ENCODE measurements around the gene CEBPG. TPM values are rescaled to one million over a fixed set of nuclear protein-coding genes. Genes with fewer than 3 reads are reported as not detected.

The CEBPG gene
- total RNA-seq, 1 experiment from 2014 or later = 33.4 TPM

GRCh38 chr19:33366127-33366526 is 7.4 kb upstream of the CEBPG start:
- BruUV-seq (replicated peaks) = no TSS peak
- CTCF ChIA-PET = no interaction called here

DNA sequence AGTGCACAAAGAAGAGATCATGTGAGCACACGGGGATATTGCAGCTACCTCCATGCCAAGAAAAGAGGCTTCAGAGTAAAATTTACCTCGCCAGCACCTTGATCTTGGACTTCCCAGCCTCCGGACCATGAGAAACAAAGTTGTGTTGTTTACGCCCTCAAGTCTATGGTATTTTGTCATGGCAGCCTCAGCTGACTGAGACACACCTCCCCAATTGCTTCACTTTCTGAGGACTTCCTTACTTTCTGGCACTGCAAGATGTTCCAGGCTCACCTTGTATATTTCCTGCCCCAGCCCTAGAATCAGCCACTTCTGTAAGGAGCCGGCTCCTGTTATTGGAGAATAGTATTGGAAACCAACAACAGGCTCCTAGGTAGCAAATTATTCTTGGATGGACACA is 6.6 kb upstream of the CEBPG start:
- no peaks in the 10 kb centered on the region for H3K79me2 ChIP-seq (ENCODE audit: low read depth)
- H4K20me1 ChIP-seq (ENCODE audit: insufficient read depth) = no peaks in the 10 kb centered on the region
- no peak overlapping the region for H3K4me2 ChIP-seq
- peaks cover 23% of the 10 kb centered on the region; the same call in 1 of the 2 replicates for H3K27me3 ChIP-seq (ENCODE audit: insufficient read depth, low read depth)
- ChIA-PET CTCF (interaction anchor here (0.6 kb wide), 1 partner anchor 25 kb away, joined by 4 read pairs; no protein-coding TSS in a partner anchor), POLR2A (ENCODE audit: unreplicated experiment) (no interaction called here)
- TF ChIP-seq, protein P1, sequence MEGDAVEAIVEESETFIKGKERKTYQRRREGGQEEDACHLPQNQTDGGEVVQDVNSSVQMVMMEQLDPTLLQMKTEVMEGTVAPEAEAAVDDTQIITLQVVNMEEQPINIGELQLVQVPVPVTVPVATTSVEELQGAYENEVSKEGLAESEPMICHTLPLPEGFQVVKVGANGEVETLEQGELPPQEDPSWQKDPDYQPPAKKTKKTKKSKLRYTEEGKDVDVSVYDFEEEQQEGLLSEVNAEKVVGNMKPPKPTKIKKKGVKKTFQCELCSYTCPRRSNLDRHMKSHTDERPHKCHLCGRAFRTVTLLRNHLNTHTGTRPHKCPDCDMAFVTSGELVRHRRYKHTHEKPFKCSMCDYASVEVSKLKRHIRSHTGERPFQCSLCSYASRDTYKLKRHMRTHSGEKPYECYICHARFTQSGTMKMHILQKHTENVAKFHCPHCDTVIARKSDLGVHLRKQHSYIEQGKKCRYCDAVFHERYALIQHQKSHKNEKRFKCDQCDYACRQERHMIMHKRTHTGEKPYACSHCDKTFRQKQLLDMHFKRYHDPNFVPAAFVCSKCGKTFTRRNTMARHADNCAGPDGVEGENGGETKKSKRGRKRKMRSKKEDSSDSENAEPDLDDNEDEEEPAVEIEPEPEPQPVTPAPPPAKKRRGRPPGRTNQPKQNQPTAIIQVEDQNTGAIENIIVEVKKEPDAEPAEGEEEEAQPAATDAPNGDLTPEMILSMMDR (conservative IDR thresholded peaks at IDR 0.05) = no peak
- no peak for TF ChIP-seq EZH2 (IDR thresholded peaks at IDR 0.05; ENCODE audit: low read depth)
- no peak overlapping the region for H2AFZ ChIP-seq
- H3K27ac ChIP-seq = no peak overlapping the region
- H3F3A ChIP-seq (ENCODE audit: insufficient read depth, low read depth) = peaks cover 11% of the 10 kb centered on the region; the same call in 1 of the 2 replicates
- no TSS peak for BruUV-seq (replicated peaks)
- no peaks in the 10 kb centered on the region for H3K9me3 ChIP-seq (ENCODE audit: insufficient read depth, low read depth)
- no peaks in the 10 kb centered on the region for H3K9me2 ChIP-seq (ENCODE audit: insufficient read depth)
- H3K36me3 ChIP-seq (ENCODE audit: low read depth) = no peaks in the 10 kb centered on the region
- no peak overlapping the region for H3K4me3 ChIP-seq
- 0 out of 2 replicates have a peak, but pooled peaks cover 11% of the 10 kb centered on the region for H3K4me1 ChIP-seq (replicated peaks; ENCODE audit: insufficient read depth)
- intact Hi-C loops (cut with micrococcal nuclease; ENCODE audit: unreplicated experiment) = no loop called here
- DNase-seq = no peak

More at GRCh38 chr19:33366127-33366526, 7.4 kb upstream of the CEBPG start:
- Histone ChIP-seq H3K4me2 (no peak overlapping the region), H3F3A (ENCODE audit: insufficient read depth, low read depth) (peaks cover 11% of the 10 kb centered on the region; the same call in 1 of the 2 replicates), H3K36me3 (ENCODE audit: low read depth) (no peaks in the 10 kb centered on the region), H3K4me1 (replicated peaks; ENCODE audit: insufficient read depth) (0 out of 2 replicates have a peak, but pooled peaks cover 11% of the 10 kb centered on the region), H3K27ac (no peak overlapping the region), H3K9me2 (ENCODE audit: insufficient read depth) (no peaks in the 10 kb centered on the region), H3K4me3 (no peak overlapping the region), H3K79me2 (ENCODE audit: low read depth) (no peaks in the 10 kb centered on the region), H2AFZ (no peak overlapping the region), H4K20me1 (ENCODE audit: insufficient read depth) (no peaks in the 10 kb centered on the region), H3K9me3 (ENCODE audit: insufficient read depth, low read depth) (no peaks in the 10 kb centered on the region), H3K27me3 (ENCODE audit: insufficient read depth, low read depth) (peaks cover 29% of the 10 kb centered on the region)
- TF ChIP-seq EZH2 (IDR thresholded peaks at IDR 0.05; ENCODE audit: low read depth) = no peak
- TF ChIP-seq, protein P1 (conservative IDR thresholded peaks at IDR 0.05) = no peak
- DNase-seq = no peak
- intact Hi-C loops (cut with micrococcal nuclease; ENCODE audit: unreplicated experiment) = no loop called here
- POLR2A ChIA-PET (ENCODE audit: unreplicated experiment) = no interaction called here

DNA sequence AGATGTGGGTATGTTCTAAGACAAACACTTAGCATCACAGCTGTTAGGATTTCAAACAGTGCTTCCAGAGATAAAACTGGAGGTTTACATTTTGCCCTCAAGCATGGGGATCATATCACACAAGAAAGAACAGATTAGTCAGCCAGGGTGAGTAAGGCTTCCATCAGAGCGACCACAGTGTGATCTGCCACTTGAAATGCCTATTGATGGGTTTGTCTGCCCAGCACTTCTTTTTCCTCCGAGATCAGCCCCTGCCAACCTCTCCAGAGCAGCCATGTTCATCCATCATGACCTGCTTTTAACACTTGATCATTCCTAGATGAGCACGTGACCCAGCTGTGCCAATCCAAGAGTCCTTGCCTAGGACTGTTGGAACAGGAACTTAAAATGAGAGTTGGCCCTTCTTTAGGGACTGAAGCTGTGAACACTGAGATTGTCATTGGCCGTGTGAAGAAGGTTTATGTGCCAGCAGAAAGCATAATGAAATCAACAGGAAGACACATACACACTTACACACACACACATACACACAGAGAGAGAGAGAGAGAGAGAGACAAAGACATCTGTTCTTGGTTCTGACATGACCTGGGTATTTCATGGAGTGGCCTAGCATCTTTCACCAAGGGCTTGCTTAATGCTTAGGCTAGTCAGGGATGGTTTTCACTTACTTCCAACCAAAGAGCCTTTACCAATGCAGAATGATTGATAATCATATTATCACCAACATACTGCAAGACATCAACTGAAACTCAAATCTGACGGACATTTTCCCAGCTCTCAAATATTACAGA is 5.2 kb upstream of the CEBPG start:
- peak overlapping the region; percentile 29 for H3K4me2 ChIP-seq
- ChIA-PET POLR2A (ENCODE audit: unreplicated experiment) (interaction anchor here (0.6 kb wide), 1 partner anchor 337 kb away, joined by 3 read pairs; no protein-coding TSS in a partner anchor), CTCF (interaction anchor here (0.6 kb wide), 1 partner anchor 10 kb away, joined by 3 read pairs; no protein-coding TSS in a partner anchor)

More for the DNA sequence above, 5.2 kb upstream of the CEBPG start:
- H3K4me3 ChIP-seq = no peak overlapping the region
- peaks cover 11% of the 10 kb centered on the region; the same call in 1 of the 2 replicates for H3K27me3 ChIP-seq (ENCODE audit: insufficient read depth, low read depth)
- peaks cover 11% of the 10 kb centered on the region; the same call in 1 of the 2 replicates for H3F3A ChIP-seq (ENCODE audit: insufficient read depth, low read depth)
- no peaks in the 10 kb centered on the region for H3K79me2 ChIP-seq (ENCODE audit: low read depth)
- intact Hi-C loops (cut with micrococcal nuclease; ENCODE audit: unreplicated experiment) = no loop called here
- H3K27ac ChIP-seq = no peak overlapping the region
- H3K36me3 ChIP-seq (ENCODE audit: low read depth) = no peaks in the 10 kb centered on the region
- H3K4me1 ChIP-seq (replicated peaks; ENCODE audit: insufficient read depth) = 0 out of 2 replicates have a peak, but pooled peaks cover 11% of the 10 kb centered on the region
- no peaks in the 10 kb centered on the region for H4K20me1 ChIP-seq (ENCODE audit: insufficient read depth)
- peak in 1 of 2 experiments; percentile 67 for DNase-seq
- no TSS peak for BruUV-seq (replicated peaks)
- TF ChIP-seq, protein P1 (conservative IDR thresholded peaks at IDR 0.05) = no peak
- no peak for TF ChIP-seq EZH2 (IDR thresholded peaks at IDR 0.05; ENCODE audit: low read depth)
- H3K9me2 ChIP-seq (ENCODE audit: insufficient read depth) = no peaks in the 10 kb centered on the region
- peak overlapping the region; percentile 13; the same call in 1 of the 2 replicates for H2AFZ ChIP-seq
- H3K9me3 ChIP-seq (ENCODE audit: insufficient read depth, low read depth) = no peaks in the 10 kb centered on the region
